ENCODE results near the gene CASKIN2.

Gene CASKIN2

DNA sequence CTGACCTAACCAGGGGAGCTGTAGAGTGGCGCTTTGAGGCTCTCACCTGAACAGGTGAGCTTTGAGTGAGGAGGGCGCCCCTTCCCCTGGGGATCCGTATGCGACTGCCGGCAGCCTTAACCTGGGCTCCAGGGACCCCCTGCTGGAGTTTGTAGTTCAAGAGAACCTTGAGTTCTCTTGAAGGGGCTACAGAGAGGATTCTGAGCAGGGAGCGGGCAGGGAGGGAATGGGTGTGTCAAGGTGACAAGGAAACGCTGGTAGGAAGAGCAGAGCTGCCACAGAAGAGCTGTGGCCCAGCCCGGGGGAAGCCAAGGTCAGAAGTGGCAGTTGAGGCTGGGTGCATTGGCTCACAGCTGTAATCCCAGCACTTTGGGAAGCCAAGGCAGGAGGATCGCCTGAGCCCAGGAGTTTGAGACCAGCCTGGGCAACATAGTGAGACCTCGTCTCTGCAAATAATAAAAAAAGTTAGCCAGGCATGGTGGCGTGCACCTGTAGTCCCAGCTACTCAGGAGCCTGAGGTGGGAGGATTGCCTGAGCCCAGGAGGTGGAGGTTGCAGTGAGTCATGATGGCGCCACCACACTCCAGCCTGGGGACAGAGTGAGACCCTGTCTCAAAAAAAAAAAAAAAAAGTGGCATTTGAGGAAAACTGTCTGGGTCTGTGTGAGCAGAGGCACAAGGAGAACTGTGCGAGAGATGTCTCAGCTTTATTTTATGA is 11.4 kb upstream of the CASKIN2 start:
- Histone ChIP-seq H3K4me2 (ENCODE audit: low read length) (peak overlapping the region; percentile 82), H3K36me3 (ENCODE audit: control insufficient read depth, low read length) (peaks cover 22% of the 10 kb centered on the region), H3K9me3 (ENCODE audit: control insufficient read depth, insufficient read depth, low read length) (no peaks in the 10 kb centered on the region), H3K4me1 (ENCODE audit: control insufficient read depth, low read length) (peaks cover 18% of the 10 kb centered on the region), H3F3A (ENCODE audit: control insufficient read depth, insufficient read depth) (peaks cover 8% of the 10 kb centered on the region), H4K20me1 (ENCODE audit: control insufficient read depth, insufficient read depth, low read depth, low read length) (no peaks in the 10 kb centered on the region), H3K9me2 (replicated peaks; ENCODE audit: control insufficient read depth, low read length) (no peaks in the 10 kb centered on the region), H3K4me3 (ENCODE audit: low read length) (peak overlapping the region; percentile 75; the same call in 1 of the 2 replicates), H3K27ac (ENCODE audit: low read depth, low read length) (no peak overlapping the region), H3K27me3 (ENCODE audit: control insufficient read depth, low read length) (peaks cover 16% of the 10 kb centered on the region), H3K79me2 (ENCODE audit: control insufficient read depth, low read length) (no peaks in the 10 kb centered on the region)
- TF ChIP-seq, protein P1, sequence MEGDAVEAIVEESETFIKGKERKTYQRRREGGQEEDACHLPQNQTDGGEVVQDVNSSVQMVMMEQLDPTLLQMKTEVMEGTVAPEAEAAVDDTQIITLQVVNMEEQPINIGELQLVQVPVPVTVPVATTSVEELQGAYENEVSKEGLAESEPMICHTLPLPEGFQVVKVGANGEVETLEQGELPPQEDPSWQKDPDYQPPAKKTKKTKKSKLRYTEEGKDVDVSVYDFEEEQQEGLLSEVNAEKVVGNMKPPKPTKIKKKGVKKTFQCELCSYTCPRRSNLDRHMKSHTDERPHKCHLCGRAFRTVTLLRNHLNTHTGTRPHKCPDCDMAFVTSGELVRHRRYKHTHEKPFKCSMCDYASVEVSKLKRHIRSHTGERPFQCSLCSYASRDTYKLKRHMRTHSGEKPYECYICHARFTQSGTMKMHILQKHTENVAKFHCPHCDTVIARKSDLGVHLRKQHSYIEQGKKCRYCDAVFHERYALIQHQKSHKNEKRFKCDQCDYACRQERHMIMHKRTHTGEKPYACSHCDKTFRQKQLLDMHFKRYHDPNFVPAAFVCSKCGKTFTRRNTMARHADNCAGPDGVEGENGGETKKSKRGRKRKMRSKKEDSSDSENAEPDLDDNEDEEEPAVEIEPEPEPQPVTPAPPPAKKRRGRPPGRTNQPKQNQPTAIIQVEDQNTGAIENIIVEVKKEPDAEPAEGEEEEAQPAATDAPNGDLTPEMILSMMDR (IDR thresholded peaks at IDR 0.05; ENCODE audit: low read depth, low read length, poor library complexity, severe bottlenecking), result no peak
- no peak for TF ChIP-seq EZH2phosphoT487 (IDR thresholded peaks at IDR 0.05; ENCODE audit: borderline replicate concordance, low read length)

DNA sequence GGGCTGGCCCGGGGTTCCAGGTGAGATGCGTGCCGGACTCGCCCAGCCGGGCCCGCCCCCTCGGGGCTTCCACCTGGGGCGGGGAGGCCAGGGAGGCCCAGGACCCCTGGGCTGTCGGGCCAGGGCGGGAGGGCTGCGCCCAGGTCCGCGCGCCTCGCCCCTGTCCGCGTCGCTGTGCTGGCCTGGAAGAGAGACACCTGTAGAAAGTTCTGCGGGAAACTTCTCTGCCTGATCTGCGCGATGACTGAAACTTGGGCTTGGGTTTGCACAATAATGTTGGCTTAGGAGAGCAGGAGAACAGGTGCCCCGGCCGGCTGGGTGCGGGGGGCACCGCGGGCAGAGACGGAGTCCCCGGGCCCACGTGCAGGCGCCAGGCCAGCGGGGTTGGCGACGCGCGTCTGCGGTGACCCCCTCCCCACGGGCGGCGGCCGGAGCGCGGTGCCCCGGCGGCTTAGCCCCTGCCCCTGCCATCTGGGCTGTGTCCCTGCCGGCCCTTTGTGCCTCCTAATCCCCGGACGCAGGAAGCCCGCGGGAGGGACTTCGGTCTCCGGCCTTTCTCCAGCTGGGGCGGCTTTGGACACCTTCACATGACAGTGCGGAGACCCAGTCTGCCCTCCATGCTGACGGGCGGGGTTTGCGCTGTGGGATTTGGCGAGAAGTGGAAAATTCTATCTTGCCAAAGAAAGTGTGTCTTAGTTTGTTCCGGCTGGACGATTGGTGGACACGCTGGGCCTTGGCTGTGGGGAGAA is 10.6 kb upstream of the CASKIN2 start:
- no peak for TF ChIP-seq EZH2phosphoT487 (IDR thresholded peaks at IDR 0.05; ENCODE audit: borderline replicate concordance, low read length)
- TF ChIP-seq, protein P1 (IDR thresholded peaks at IDR 0.05; ENCODE audit: low read depth, low read length, poor library complexity, severe bottlenecking), result no peak
- Histone ChIP-seq H3F3A (ENCODE audit: control insufficient read depth, insufficient read depth) (peaks cover 8% of the 10 kb centered on the region), H3K4me3 (ENCODE audit: low read length) (peak overlapping the region; percentile 75), H3K9me2 (replicated peaks; ENCODE audit: control insufficient read depth, low read length) (no peaks in the 10 kb centered on the region), H3K36me3 (ENCODE audit: control insufficient read depth, low read length) (peaks cover 25% of the 10 kb centered on the region), H3K9me3 (ENCODE audit: control insufficient read depth, insufficient read depth, low read length) (no peaks in the 10 kb centered on the region), H3K27ac (ENCODE audit: low read depth, low read length) (no peak overlapping the region), H3K79me2 (ENCODE audit: control insufficient read depth, low read length) (no peaks in the 10 kb centered on the region), H4K20me1 (ENCODE audit: control insufficient read depth, insufficient read depth, low read depth, low read length) (no peaks in the 10 kb centered on the region), H3K4me1 (ENCODE audit: control insufficient read depth, low read length) (peaks cover 18% of the 10 kb centered on the region), H3K4me2 (ENCODE audit: low read length) (peak overlapping the region; percentile 82), H3K27me3 (ENCODE audit: control insufficient read depth, low read length) (peaks cover 16% of the 10 kb centered on the region)

DNA sequence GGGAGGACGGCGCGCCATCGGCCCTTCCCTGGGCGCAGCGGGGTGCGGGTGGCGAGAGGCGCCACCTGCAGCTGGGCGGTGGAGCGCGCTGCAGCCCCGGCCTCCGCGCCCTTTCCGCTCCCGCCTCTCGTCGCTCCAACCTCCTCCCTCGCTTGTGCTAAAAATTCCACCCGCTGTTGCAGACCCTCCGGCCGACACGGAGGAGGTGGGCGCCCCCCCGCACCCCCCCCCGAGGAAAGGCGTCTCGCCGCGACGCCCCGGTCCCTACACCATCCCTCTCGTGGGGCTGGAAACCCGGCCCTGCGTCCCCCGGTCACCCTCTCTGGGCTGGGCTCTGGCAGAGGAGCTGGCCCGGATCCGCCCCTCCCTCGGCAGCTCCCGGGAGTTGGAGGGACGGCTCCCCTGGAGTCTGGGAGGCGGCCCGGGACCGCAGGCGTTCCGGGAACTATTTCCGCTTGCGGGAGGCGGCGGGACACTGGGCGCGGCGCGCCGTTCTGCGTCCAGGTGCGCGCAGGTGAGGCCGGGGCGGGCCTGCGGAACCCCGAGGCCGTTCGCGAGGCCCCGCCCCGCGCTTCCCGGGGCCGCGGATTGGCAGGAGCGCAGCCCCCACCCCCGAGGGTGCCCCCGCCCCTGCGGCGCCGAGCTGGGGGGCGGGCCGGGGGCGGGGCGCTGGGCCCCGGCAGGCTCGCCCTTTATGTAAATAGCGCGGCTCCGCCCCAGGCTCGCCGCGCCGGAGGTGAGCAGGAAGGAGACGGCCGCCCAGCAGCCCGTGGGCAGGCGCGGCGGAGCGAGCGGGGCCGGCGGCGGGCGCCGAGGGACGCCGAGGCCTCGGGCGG is 9.9 kb upstream of the CASKIN2 start, which contains the start of gene LLGL2:
Gene LLGL2 (plus strand): TSS at position 728 of the 836 bp plus-strand sequence. CDS start 17,730 bp downstream, outside the sequence.
- no peaks in the 10 kb centered on the region for H3K79me2 ChIP-seq (ENCODE audit: control insufficient read depth, low read length)
- H4K20me1 ChIP-seq (ENCODE audit: control insufficient read depth, insufficient read depth, low read depth, low read length), result no peaks in the 10 kb centered on the region
- H3K9me3 ChIP-seq (ENCODE audit: control insufficient read depth, insufficient read depth, low read length), result no peaks in the 10 kb centered on the region
- peaks cover 25% of the 10 kb centered on the region for H3K36me3 ChIP-seq (ENCODE audit: control insufficient read depth, low read length)
- H3K27me3 ChIP-seq (ENCODE audit: control insufficient read depth, low read length), result peaks cover 16% of the 10 kb centered on the region
- peaks cover 8% of the 10 kb centered on the region for H3F3A ChIP-seq (ENCODE audit: control insufficient read depth, insufficient read depth)
- TF ChIP-seq, protein P1 (IDR thresholded peaks at IDR 0.05; ENCODE audit: low read depth, low read length, poor library complexity, severe bottlenecking), result peak; percentile 58
- TF ChIP-seq EZH2phosphoT487 (IDR thresholded peaks at IDR 0.05; ENCODE audit: borderline replicate concordance, low read length), result no peak
- H3K9me2 ChIP-seq (replicated peaks; ENCODE audit: control insufficient read depth, low read length), result no peaks in the 10 kb centered on the region
- H3K4me2 ChIP-seq (ENCODE audit: low read length), result peak within 1 kb of the TSS; percentile 92
- H3K4me1 ChIP-seq (ENCODE audit: control insufficient read depth, low read length), result peaks cover 18% of the 10 kb centered on the region
- peak within 1 kb of the TSS; percentile 13; the same call in 1 of the 2 replicates for H3K27ac ChIP-seq (ENCODE audit: low read depth, low read length)
- H3K4me3 ChIP-seq (ENCODE audit: low read length), result peak within 1 kb of the TSS; percentile 89
